Ovary (tissue), 3 donors: ENCODE results near the gene ALOX5.

Source experiments
- CTCF ChIP-seq, 3 donors: fragments of 450-650 bp in 2 of 3; fragments of 200-600 bp in 1 of 3; IDR thresholded peaks; one replicate each; pipeline versions ENCODE4 v1.5.1 to v1.8.0; 2016 to 2022; ENCODE audit warnings: antibody characterized with exemption in 3 of 3, mild to moderate bottlenecking in 1 of 3
- EP300 ChIP-seq: sonication (generic); formaldehyde crosslinking; IDR thresholded peaks from one replicate; pipeline ENCODE4 v1.6.1; 2017; ENCODE audit warnings: antibody characterized with exemption
- POLR2A ChIP-seq: fragments of 450-650 bp; IDR thresholded peaks from one replicate; pipeline ENCODE4 v1.6.1; 2017; ENCODE audit warnings: antibody characterized with exemption, mild to moderate bottlenecking, moderate library complexity
- donor health status: DM: no; HTN: no; CAD: no.

DNA sequence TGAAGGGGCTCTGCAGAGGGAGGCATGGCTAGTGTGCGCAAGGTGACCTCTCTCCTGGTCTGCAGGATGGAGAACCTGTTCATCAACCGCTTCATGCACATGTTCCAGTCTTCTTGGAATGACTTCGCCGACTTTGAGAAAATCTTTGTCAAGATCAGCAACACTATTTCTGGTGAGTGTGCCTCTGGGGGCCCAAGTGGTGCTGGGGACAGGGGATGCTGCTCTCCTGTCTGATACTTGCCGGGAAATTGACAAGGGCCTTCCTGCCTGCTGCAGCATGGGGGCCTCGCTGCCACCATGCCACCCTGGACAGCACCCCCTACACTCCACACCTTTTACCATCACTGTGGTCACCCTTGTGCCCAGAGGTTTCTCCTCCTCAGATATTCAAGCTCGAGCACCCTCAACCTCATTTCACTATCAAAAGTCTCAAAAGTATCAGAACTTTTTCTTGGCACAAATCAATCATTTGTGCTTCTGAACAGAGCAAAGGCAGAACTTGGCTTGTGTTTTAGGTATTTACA, 50.0 kb downstream of the ALOX5 start:
- no peak for TF ChIP-seq CTCF (IDR thresholded peaks at IDR 0.05)
- no peak for TF ChIP-seq POLR2A
- TF ChIP-seq EP300, result no peak
